Bronchial epithelial cell (primary cell): ENCODE data around the gene EPHA8. TPM values are rescaled to one million over a fixed set of nuclear protein-coding genes. Genes with fewer than 3 reads are reported as not detected.
A peak's percentile ranks its signal among the peaks of the same experiment; 100 is the strongest.

ENCODE experiments used
- DNase-seq: peaks from one replicate; pipeline ENCODE4 v3.0.0-alpha.2; 2010; ENCODE audit warnings: low read depth
- FAIRE-seq: peaks from 2 replicates; lab custom pipeline; 2011; peaks lifted over from hg19 to GRCh38; lab: Jason Lieb, UNC
- H3K27me3 ChIP-seq: 2 replicates; pipeline ENCODE4 v1.5.1; 2011; ENCODE audit warnings: low read length; ENCODE audit not compliant: control insufficient read depth, insufficient read depth
- H3K36me3 ChIP-seq: 2 replicates; pipeline ENCODE4 v1.5.1; 2011; ENCODE audit warnings: low read length; ENCODE audit not compliant: control insufficient read depth, insufficient read depth
- H3K4me3 ChIP-seq: 2 replicates; pipeline ENCODE4 v1.5.1; 2011; ENCODE audit warnings: mild to moderate bottlenecking, low read depth, low read length, control low read depth
- total RNA-seq: library from RNA; depleted of rRNA; stranded (reverse); fragments of >200 nt; gene quantifications from 2 replicates; pipeline ENCODE4 v1.2.1, GENCODE V29; 2014
- TF ChIP-seq, protein P1 (sequence below): IDR thresholded peaks from 2 replicates; pipeline ENCODE4 v1.5.1; 2011; ENCODE audit warnings: mild to moderate bottlenecking, moderate library complexity, low read length, control low read depth, inconsistent platforms; ENCODE audit not compliant: insufficient read depth, severe bottlenecking

EPHA8 gene
- total RNA-seq, 1 donor from 2014 or later: not detected

DNA sequence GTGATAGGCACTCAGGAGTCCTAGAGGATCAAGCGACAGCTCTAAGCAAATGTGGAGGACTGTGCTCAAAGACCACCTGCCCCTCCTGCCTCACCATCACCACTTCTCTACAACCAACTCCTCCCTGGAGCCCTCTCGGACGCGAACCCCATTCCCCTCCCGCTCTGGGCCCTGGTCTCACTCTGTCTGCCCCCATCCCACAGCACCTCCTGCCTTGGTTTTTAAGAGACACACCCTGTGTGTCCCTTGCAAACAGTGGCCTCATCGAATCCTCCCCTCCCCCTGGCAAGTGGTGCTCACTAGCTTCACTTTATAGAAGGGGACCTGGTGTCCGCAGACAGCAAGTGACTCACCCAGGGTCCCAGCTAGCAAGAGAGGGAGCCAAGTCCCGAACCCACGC, 28.8 kb downstream of the EPHA8 start:
- no peak overlapping the region for H3K4me3 ChIP-seq
- TF ChIP-seq, protein P1, sequence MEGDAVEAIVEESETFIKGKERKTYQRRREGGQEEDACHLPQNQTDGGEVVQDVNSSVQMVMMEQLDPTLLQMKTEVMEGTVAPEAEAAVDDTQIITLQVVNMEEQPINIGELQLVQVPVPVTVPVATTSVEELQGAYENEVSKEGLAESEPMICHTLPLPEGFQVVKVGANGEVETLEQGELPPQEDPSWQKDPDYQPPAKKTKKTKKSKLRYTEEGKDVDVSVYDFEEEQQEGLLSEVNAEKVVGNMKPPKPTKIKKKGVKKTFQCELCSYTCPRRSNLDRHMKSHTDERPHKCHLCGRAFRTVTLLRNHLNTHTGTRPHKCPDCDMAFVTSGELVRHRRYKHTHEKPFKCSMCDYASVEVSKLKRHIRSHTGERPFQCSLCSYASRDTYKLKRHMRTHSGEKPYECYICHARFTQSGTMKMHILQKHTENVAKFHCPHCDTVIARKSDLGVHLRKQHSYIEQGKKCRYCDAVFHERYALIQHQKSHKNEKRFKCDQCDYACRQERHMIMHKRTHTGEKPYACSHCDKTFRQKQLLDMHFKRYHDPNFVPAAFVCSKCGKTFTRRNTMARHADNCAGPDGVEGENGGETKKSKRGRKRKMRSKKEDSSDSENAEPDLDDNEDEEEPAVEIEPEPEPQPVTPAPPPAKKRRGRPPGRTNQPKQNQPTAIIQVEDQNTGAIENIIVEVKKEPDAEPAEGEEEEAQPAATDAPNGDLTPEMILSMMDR: no peak
- FAIRE-seq (no peak), DNase-seq (no peak)
- H3K27me3 ChIP-seq: peaks cover 8% of the 10 kb centered on the region
- H3K36me3 ChIP-seq: no peaks in the 10 kb centered on the region

DNA sequence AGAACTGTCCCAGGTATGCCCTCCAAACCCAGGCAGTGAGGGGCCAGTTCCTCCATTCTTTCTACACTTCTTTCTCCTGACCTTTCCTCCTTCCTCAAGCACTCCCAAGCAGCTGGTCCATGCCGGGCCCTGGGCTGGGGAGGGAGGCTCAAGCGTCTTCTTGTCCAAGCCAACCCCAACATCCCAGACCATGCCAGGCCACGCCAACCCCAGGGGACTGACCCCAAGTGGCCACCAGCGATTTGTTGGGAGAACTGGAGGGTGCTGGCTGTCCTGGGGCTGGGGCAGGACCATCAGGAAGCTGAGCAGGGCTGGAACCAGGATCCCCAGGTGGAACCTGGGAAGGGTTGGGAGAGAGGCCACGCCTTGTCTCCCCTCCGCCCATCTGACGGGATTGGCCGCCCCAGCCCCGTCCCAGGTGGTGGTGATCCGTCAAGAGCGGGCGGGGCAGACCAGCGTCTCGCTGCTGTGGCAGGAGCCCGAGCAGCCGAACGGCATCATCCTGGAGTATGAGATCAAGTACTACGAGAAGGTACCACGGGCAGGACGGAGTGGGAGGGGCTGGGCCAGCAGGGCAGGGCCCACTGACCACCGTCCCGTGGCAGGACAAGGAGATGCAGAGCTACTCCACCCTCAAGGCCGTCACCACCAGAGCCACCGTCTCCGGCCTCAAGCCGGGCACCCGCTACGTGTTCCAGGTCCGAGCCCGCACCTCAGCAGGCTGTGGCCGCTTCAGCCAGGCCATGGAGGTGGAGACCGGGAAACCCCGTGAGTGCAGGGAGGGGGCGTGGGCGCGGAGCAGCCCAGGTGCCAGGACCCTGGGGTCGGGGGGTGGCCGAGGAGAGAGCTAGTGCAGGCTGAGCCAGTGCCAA, 29.9 kb downstream of the EPHA8 start:
- TF ChIP-seq, protein P1: no peak
- no peak overlapping the region for H3K4me3 ChIP-seq
- DNase-seq (peak; percentile 4), FAIRE-seq (no peak)
- H3K27me3 ChIP-seq: peaks cover 8% of the 10 kb centered on the region
- H3K36me3 ChIP-seq: no peaks in the 10 kb centered on the region

DNA sequence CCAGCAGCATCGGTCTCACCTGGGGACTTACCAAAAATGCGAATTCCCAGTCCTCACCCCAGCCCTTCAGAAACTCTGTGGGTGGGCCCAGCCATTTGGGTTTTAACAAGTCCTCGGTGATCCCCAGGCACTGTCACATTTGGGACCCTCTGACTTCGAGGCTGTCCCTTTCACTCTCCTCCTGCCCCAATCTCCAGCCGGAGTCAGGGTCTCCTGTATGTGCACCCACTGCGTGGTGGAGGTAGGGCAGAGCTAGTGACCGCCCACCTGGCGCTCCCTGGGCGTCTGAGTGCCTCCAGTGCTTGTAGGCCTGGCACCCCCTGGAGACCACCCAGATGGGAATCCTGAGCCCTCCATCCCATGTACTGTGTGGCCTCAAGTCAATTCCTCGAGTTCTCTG, 31.1 kb downstream of the EPHA8 start:
- no peaks in the 10 kb centered on the region for H3K36me3 ChIP-seq
- H3K27me3 ChIP-seq: peaks cover 9% of the 10 kb centered on the region
- TF ChIP-seq, protein P1: no peak
- DNase-seq (no peak), FAIRE-seq (no peak)
- H3K4me3 ChIP-seq: no peak overlapping the region

DNA sequence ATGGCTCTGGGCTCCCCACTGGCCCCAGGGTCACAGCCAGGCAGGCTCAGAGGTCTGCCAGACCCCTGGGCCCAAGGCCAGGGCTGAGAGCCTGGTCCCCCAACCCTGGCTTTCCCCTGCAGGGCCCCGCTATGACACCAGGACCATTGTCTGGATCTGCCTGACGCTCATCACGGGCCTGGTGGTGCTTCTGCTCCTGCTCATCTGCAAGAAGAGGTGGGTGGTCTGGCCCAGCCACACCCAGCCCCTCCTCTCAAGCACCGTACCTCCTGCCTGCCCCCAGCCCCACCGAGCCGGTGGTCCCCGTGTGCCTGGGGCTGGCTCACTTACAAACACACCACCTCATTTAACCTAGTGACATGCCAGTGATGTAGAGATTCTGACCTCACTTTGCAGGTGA, 31.8 kb downstream of the EPHA8 start:
- FAIRE-seq: no peak
- H3K27me3 ChIP-seq: peaks cover 9% of the 10 kb centered on the region
- TF ChIP-seq, protein P1: no peak

DNA sequence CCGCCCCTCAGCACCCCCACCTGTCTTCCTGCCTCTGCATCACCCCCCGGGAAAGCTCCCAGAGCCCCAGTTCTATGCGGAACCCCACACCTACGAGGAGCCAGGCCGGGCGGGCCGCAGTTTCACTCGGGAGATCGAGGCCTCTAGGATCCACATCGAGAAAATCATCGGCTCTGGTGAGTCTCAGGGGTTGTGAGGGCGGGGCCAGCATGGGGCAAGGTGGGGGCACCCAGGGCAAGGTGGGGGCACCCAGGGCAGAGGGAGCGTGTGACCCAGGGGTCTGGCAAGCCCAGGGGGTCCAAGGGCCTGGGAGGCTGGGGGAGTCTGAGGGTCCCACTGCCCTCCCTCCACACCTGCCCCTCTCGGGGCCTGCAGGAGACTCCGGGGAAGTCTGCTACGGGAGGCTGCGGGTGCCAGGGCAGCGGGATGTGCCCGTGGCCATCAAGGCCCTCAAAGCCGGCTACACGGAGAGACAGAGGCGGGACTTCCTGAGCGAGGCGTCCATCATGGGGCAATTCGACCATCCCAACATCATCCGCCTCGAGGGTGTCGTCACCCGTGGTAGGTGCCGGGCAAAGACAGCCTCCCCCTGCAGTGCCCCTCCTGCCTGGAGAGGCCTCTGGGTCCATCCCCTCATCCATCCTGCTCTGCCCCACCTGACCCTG, 34.1 kb downstream of the EPHA8 start:
- TF ChIP-seq, protein P1: no peak
- FAIRE-seq: no peak
- H3K27me3 ChIP-seq: peaks cover 10% of the 10 kb centered on the region
- no peak for DNase-seq
- H3K36me3 ChIP-seq: no peaks in the 10 kb centered on the region
- no peak overlapping the region for H3K4me3 ChIP-seq

More for the DNA sequence above, 31.8 kb downstream of the EPHA8 start:
- no peaks in the 10 kb centered on the region for H3K36me3 ChIP-seq
- no peak overlapping the region for H3K4me3 ChIP-seq
- no peak for DNase-seq
